ENCODE measurements around the gene CHURC1. TPM values are rescaled to one million over a fixed set of nuclear protein-coding genes. Genes with fewer than 3 reads are reported as not detected.

CHURC1 gene
- total and polyA plus RNA-seq, 2 experiments from 2014 or later: 42.0 to 218 TPM

DNA sequence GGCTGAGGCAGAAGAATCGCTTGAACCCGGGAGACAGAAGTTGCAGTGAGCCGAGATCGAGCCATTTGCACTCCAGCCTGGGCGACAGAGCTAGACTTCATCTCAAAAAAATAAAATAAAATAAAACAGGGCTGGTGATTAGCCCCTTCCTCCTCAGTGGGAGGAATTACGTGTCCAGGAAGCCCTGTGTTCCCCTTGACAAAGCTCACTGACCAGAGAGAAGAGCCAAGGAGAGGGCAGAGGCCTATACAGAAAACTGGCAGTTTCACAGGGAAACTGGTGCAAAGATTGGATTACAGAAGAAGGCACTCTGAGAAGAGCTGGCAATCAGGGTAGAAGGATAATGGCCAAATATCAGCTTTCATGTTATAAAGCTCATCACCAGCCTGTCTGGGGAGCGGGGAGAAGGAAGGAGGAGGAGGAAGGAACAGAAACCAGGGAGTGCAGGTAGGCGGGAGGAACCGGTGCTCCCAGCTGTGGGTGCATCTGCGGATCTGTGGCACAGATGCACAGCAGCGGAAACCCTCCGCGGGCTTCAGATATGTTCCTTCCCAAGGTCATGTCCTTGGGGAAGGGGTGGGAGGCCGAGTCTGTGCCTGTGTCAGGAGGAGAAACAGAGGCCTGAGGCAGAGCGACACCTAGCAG lies 51.2 kb downstream of the CHURC1 start:
- peaks cover 23% of the 10 kb centered on the region for H3K36me3 Mint-ChIP-seq (ENCODE audit: low read depth)

More for the DNA sequence above, 51.2 kb downstream of the CHURC1 start:
- H3K4me2 ChIP-seq: no peak overlapping the region
- no peaks in the 10 kb centered on the region; the same call in 1 of the 2 replicates for H3K9me2 ChIP-seq (ENCODE audit: insufficient read depth)
- no peaks in the 10 kb centered on the region; the same call in 1 of the 2 replicates for H4K20me1 ChIP-seq (replicated peaks; ENCODE audit: insufficient read depth)
- H2AFZ ChIP-seq: no peak overlapping the region
- Mint-ChIP-seq H3K4me1 (peaks cover 49% of the 10 kb centered on the region), H3K27me3 (ENCODE audit: insufficient read depth, low read depth, poor library complexity) (peaks cover 3% of the 10 kb centered on the region), H3K4me3 (no peak overlapping the region), H3K9me3 (no peaks in the 10 kb centered on the region), H3K27ac (no peak overlapping the region)
- H3K4me3 ChIP-seq: no peak overlapping the region
- no peaks in the 10 kb centered on the region for H3K27me3 ChIP-seq (ENCODE audit: insufficient read depth)
- peak overlapping the region; percentile 63; the same call in 1 of the 2 replicates for H3K27ac ChIP-seq (ENCODE audit: low read depth)
- H3K4me1 ChIP-seq (ENCODE audit: insufficient read depth): peaks cover 26% of the 10 kb centered on the region
- H3K36me3 ChIP-seq (ENCODE audit: insufficient read depth): peaks cover 3% of the 10 kb centered on the region; the same call in 1 of the 2 replicates
- DNase-seq (ENCODE audit: low spot score): no peak
- no peak for TF ChIP-seq STAT1 (IDR thresholded peaks at IDR 0.05; ENCODE audit: unreplicated experiment)
- no peak for TF ChIP-seq EZH2 (IDR thresholded peaks at IDR 0.05; ENCODE audit: low read depth, unreplicated experiment)
- no peak for TF ChIP-seq ETS1 (IDR thresholded peaks at IDR 0.05)
- no peak for TF ChIP-seq ZNF331 (CRISPR knock-in tag; IDR thresholded peaks at IDR 0.05; ENCODE audit: low read depth)
- TF ChIP-seq JUNB (IDR thresholded peaks at IDR 0.05; ENCODE audit: unreplicated experiment): no peak
- TF ChIP-seq REST (IDR thresholded peaks at IDR 0.05; ENCODE audit: unreplicated experiment): no peak
- no peak for TF ChIP-seq POLR2AphosphoS5 (IDR thresholded peaks at IDR 0.05; ENCODE audit: low read depth)
- no peak for TF ChIP-seq CREB1 (CRISPR knock-in tag; IDR thresholded peaks at IDR 0.05; ENCODE audit: low read depth)
- TF ChIP-seq ZNF114 (CRISPR knock-in tag; IDR thresholded peaks at IDR 0.05): no peak
- no peak for TF ChIP-seq ZNF462 (CRISPR knock-in tag; IDR thresholded peaks at IDR 0.05)
- ATAC-seq: no peak
- peaks cover 54% of the 10 kb centered on the region for H3K79me2 ChIP-seq (replicated peaks; ENCODE audit: insufficient read depth)
- no peaks in the 10 kb centered on the region for H3F3A ChIP-seq (replicated peaks; ENCODE audit: low read depth)
